ENCODE measurements around the gene OR4E2. TPM values are rescaled to one million over a fixed set of nuclear protein-coding genes. Genes with fewer than 3 reads are reported as not detected.

OR4E2 gene

Small RNAs within 50 kb of the gene (small RNA-seq; reads per million reads assigned to genes)
- gene AC243972.3 (ENCODE audit: insufficient read depth) = not detected
